NCI-H2196 treated with DMSO at 0.1 percent for 48 hours (cell line): ENCODE measurements around the gene CPNE8.

ENCODE experiments used
- DNase-seq: peaks from one replicate; lab custom pipeline; 2025; ENCODE audit not compliant: unreplicated experiment; lab: John Stamatoyannopoulos, UW

The CPNE8 gene

GRCh38 chr12:38905480-38906351 is at the start of gene CPNE8:
TSS of gene CPNE8 (minus strand) at chr12:38905591. CDS start at chr12:38905534, 57 bp downstream.
- no peak for DNase-seq

GRCh38 chr12:38954238-38954873 is 49.0 kb upstream of the CPNE8 start:
- no peak for DNase-seq

- DNase-seq = no peak
Measured at GRCh38 chr12:38949363-38949762, 44.0 kb upstream of the CPNE8 start.

DNA sequence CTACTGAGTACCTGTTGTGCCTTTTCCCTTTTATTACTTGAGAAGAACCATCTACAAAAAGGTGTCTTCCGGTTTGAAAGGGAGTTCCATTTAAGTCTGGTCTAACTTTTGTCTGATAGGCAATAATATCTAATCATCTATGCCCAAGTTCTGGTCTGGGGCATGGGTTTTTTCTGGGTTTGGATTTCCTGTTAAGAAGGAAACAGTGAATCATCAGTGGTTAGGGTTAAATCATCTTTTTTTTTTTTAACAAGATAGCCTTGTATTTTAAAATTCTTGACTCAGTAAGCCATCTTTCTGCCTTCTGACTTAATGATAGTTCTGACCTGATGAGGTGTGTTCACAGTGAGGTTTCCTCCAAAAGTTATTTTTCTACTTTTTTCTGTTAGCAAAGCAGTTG is 29.3 kb upstream of the CPNE8 start:
- DNase-seq = no peak

DNA sequence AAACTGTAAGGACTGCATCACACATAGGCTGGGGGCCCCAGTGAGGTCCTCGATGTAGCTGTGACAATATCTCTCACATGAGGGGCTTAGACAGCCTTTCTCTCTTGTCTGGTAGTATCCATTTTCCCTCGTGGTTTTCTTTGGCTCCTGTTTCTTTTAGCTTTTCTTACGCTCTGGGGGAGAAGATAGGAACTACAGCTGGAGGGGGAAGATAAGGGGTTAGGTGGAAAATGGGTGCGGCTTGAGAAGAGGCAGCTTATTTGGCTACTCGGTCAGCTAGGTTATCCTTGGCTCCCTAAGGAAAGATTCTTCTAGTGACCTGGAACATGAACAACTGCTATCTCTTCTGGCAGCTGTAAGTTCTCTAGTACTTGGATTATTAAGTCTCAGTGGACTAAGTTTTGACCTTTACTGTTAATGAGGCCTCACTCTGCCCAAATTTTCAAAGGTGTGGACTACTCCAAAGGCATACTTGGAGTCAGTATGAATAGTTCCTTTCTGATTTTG is 28.7 kb upstream of the CPNE8 start:
- DNase-seq = no peak

- DNase-seq = no peak
Measured at GRCh38 chr12:38932320-38932719, 26.9 kb upstream of the CPNE8 start.

GRCh38 chr12:38931461-38931860 is 26.1 kb upstream of the CPNE8 start:
- no peak for DNase-seq

DNA sequence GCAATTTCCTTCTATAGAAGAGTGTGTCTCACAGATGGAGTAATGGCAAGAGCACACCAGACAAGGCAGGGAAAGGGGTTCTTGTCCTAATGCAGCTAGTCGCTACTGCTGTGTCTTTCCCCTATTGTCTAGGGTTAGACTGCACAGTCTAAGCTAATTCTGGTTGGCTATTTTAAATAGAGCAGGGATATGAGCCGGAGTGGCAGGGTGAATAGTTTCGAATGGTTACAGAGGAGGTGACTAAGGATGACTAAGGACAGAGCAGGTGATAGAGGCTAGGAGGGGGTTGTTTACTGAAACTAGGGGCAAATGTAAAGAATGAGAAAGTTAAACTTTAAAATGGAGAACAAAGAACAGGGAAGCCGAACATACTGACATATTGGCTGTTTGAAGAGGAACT is 25.6 kb upstream of the CPNE8 start:
- DNase-seq = no peak

- DNase-seq = no peak
Measured at GRCh38 chr12:38926501-38926900, 21.1 kb upstream of the CPNE8 start.

DNA sequence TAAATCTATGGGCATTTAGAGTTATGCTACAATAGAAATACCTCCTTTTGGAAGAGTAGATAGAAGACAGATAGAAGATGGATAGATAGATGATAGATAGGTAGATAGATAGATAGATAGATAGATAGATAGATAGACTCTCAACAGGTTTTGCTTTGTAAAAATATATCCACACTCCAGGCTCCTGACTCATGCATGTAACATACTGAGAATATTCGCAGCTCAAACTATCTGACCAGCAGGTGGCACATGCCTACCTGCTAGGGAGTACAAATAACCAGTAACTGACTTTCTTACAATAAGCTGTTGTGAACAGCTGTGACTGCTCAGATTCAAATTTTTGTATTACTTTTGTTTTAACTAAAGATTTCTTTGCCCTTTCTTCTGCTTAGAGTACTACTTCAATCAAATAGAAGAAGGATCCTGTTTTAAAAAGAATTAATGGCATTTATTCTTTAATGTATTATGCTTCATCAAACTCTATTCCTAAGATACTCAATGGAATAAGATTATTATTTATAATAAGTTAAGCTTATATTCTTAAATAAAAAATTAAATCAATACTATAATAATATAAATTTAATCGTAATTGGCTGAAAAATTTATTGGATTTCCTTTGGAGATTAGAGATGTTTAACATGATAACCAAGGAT is 15.8 kb upstream of the CPNE8 start:
- DNase-seq = no peak

- no peak for DNase-seq
Measured at GRCh38 chr12:38919191-38919590, 13.8 kb upstream of the CPNE8 start.

GRCh38 chr12:38915429-38916182 is 10.2 kb upstream of the CPNE8 start:
- no peak for DNase-seq

GRCh38 chr12:38912116-38912515 is 6.7 kb upstream of the CPNE8 start:
- DNase-seq = no peak

- no peak for DNase-seq
Measured at GRCh38 chr12:38911611-38912010, 6.2 kb upstream of the CPNE8 start.

- no peak for DNase-seq
Measured at GRCh38 chr12:38907201-38907923, 2.0 kb upstream of the CPNE8 start.

DNA sequence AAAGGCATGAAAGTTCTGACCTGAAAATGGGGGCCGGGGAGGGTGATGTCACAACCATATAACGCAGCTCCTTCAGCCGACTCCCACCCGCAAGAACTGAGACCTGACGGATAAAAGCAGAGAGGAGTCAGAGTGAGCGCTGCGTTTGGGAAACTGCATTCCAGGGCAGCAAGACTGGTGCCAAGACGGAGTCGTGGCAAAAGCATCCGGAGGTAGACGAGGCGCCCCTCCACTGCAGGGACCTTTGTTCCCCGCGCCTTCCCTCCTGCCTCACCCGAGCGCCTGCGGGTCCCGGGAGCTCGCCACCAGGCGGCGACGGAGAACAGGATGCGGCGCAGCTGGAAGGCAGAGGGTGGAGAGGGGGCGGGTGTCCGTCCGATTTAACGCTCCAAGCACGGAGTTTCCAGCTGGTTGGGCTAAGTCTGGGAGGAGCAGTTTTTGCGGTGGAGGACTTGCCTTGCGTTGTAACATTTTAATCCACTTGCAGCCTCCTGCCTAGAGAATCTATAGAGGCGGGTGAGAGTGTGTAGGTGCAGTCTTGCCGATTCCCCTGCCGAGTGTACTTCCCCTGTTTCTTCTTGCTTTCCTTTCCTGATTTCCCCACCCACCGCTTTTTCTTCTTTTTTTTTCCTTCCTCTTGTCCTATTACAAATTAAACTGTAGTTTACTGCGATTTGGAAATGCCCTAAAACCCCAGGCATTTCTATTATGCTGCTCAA is 1.2 kb upstream of the CPNE8 start:
- DNase-seq = no peak

GRCh38 chr12:38904537-38905479 is 583 bp downstream of the CPNE8 start:
- DNase-seq = no peak

DNA sequence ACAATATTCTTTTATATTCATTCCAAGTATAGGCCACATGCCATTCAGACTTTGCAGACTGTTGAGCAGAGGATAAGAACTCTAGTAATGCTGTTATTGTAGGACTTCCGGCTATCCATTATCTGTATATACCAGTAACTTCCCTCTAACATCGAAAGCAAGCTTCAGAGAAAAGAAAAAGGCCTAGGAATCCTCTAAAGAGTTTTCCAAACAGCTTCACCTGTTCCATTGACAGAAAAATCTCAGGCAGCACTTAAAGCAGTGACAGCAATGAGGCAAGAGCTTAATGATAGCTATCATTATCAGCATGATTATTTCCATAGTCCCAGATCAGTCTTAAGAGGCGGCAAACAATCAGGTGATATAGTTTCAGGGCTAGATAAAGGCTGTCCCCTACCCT is 1.8 kb downstream of the CPNE8 start:
- DNase-seq = no peak
